ENCODE results near the gene CDH10. TPM values are rescaled to one million over a fixed set of nuclear protein-coding genes. Genes with fewer than 3 reads are reported as not detected.

CDH10 gene
- total and polyA plus RNA-seq, 4 donors = 0.09 TPM; not detected in 3

DNA sequence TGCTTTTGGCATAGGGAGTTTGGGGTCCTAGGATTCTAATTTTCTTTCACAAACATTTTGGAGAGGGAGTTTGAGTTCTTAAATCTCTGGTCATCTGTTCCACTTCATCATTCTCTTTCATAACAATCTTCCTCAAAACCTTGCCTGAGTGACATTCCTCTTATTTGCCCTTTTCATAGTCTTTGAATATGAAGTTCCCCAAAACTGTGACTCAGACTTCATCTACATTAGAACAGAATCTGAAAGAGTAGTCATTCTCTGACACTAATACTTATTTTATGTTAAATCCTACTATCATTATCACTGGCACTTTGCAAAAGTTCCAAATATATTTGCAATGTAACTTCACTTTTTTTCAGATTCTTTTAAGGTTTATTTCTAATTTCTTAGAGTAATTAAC lies 163.8 kb downstream of the CDH10 start:
- Histone ChIP-seq H3K4me1 (ENCODE audit: control insufficient read depth in 4 of 4, insufficient read depth in 4 of 4, low read length in 3 of 4) (no peaks in the 10 kb centered on the region), H3K4me3 (ENCODE audit: low read depth in 1 of 3, low read length in 3 of 3) (no peak overlapping the region), H3K27me3 (ENCODE audit: control insufficient read depth in 4 of 4, insufficient read depth in 4 of 4, low read length in 3 of 4) (no peaks in the 10 kb centered on the region), H3K9me3 (ENCODE audit: control insufficient read depth in 4 of 4, low read length in 3 of 4) (no peaks in the 10 kb centered on the region), H3K27ac (ENCODE audit: low read depth in 1 of 2, low read length in 2 of 2) (no peak overlapping the region), H3K9ac (ENCODE audit: low read depth in 1 of 2, low read length in 2 of 2) (no peak overlapping the region), H3K36me3 (ENCODE audit: control insufficient read depth in 4 of 4, insufficient read depth in 3 of 4, low read depth in 1 of 4, low read length in 3 of 4) (no peaks in the 10 kb centered on the region)
- no peak for DNase-seq (ENCODE audit: low spot score)
- TF ChIP-seq, protein P1, sequence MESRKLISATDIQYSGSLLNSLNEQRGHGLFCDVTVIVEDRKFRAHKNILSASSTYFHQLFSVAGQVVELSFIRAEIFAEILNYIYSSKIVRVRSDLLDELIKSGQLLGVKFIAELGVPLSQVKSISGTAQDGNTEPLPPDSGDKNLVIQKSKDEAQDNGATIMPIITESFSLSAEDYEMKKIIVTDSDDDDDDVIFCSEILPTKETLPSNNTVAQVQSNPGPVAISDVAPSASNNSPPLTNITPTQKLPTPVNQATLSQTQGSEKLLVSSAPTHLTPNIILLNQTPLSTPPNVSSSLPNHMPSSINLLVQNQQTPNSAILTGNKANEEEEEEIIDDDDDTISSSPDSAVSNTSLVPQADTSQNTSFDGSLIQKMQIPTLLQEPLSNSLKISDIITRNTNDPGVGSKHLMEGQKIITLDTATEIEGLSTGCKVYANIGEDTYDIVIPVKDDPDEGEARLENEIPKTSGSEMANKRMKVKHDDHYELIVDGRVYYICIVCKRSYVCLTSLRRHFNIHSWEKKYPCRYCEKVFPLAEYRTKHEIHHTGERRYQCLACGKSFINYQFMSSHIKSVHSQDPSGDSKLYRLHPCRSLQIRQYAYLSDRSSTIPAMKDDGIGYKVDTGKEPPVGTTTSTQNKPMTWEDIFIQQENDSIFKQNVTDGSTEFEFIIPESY (IDR thresholded peaks at IDR 0.05) = no peak
- TF ChIP-seq SP1 (IDR thresholded peaks at IDR 0.05) (no peak), HNF4A (conservative IDR thresholded peaks at IDR 0.05) (no peak), NR2F2 (IDR thresholded peaks at IDR 0.05) (no peak), GABPA (IDR thresholded peaks at IDR 0.05 in 1 of 2, conservative IDR thresholded peaks at IDR 0.05 in 1 of 2) (no peak), HNF4G (IDR thresholded peaks at IDR 0.05) (no peak), FOXA2 (IDR thresholded peaks at IDR 0.05) (no peak), YY1 (IDR thresholded peaks at IDR 0.05) (no peak), EGR1 (IDR thresholded peaks at IDR 0.05; ENCODE audit: low read depth in 2 of 2) (no peak), JUND (IDR thresholded peaks at IDR 0.05) (no peak), TAF1 (conservative IDR thresholded peaks at IDR 0.05) (no peak), RAD21 (IDR thresholded peaks at IDR 0.05) (no peak), FOXA1 (IDR thresholded peaks at IDR 0.05) (no peak), RXRA (IDR thresholded peaks at IDR 0.05) (no peak)
- TF ChIP-seq, protein P2, sequence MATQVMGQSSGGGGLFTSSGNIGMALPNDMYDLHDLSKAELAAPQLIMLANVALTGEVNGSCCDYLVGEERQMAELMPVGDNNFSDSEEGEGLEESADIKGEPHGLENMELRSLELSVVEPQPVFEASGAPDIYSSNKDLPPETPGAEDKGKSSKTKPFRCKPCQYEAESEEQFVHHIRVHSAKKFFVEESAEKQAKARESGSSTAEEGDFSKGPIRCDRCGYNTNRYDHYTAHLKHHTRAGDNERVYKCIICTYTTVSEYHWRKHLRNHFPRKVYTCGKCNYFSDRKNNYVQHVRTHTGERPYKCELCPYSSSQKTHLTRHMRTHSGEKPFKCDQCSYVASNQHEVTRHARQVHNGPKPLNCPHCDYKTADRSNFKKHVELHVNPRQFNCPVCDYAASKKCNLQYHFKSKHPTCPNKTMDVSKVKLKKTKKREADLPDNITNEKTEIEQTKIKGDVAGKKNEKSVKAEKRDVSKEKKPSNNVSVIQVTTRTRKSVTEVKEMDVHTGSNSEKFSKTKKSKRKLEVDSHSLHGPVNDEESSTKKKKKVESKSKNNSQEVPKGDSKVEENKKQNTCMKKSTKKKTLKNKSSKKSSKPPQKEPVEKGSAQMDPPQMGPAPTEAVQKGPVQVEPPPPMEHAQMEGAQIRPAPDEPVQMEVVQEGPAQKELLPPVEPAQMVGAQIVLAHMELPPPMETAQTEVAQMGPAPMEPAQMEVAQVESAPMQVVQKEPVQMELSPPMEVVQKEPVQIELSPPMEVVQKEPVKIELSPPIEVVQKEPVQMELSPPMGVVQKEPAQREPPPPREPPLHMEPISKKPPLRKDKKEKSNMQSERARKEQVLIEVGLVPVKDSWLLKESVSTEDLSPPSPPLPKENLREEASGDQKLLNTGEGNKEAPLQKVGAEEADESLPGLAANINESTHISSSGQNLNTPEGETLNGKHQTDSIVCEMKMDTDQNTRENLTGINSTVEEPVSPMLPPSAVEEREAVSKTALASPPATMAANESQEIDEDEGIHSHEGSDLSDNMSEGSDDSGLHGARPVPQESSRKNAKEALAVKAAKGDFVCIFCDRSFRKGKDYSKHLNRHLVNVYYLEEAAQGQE (IDR thresholded peaks at IDR 0.05) = no peak
- TF ChIP-seq, protein P3, sequence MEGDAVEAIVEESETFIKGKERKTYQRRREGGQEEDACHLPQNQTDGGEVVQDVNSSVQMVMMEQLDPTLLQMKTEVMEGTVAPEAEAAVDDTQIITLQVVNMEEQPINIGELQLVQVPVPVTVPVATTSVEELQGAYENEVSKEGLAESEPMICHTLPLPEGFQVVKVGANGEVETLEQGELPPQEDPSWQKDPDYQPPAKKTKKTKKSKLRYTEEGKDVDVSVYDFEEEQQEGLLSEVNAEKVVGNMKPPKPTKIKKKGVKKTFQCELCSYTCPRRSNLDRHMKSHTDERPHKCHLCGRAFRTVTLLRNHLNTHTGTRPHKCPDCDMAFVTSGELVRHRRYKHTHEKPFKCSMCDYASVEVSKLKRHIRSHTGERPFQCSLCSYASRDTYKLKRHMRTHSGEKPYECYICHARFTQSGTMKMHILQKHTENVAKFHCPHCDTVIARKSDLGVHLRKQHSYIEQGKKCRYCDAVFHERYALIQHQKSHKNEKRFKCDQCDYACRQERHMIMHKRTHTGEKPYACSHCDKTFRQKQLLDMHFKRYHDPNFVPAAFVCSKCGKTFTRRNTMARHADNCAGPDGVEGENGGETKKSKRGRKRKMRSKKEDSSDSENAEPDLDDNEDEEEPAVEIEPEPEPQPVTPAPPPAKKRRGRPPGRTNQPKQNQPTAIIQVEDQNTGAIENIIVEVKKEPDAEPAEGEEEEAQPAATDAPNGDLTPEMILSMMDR (IDR thresholded peaks at IDR 0.05; ENCODE audit: low read depth, low read length, missing input control) = no peak
- TF ChIP-seq, protein P4, sequence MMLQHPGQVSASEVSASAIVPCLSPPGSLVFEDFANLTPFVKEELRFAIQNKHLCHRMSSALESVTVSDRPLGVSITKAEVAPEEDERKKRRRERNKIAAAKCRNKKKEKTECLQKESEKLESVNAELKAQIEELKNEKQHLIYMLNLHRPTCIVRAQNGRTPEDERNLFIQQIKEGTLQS (IDR thresholded peaks at IDR 0.05) = no peak
- TF ChIP-seq, protein P5, sequence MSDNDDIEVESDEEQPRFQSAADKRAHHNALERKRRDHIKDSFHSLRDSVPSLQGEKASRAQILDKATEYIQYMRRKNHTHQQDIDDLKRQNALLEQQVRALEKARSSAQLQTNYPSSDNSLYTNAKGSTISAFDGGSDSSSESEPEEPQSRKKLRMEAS (IDR thresholded peaks at IDR 0.05) = no peak
